HAP-1 (cell line): ENCODE results near the gene LZTS2.

Experiments
- DNase-seq, 2 experiments: peaks; one replicate each; pipeline ENCODE4 v3.0.0-alpha.2; 2016 to 2020; ENCODE audit warnings: low spot score in 2 of 2
- H3K27me3 ChIP-seq: fragments of 250-450 bp; sonication (Bioruptor Pico); 2 replicates; pipeline ENCODE4 v1.5.1; 2020; ENCODE audit warnings: low read depth, mild to moderate bottlenecking, moderate library complexity
- H3K36me3 ChIP-seq: fragments of 250-450 bp; sonication (Bioruptor Pico); replicated peaks from 2 replicates; pipeline ENCODE4 v1.5.1; 2020; ENCODE audit warnings: mild to moderate bottlenecking
- H3K4me1 ChIP-seq: fragments of 250-450 bp; sonication (Bioruptor Pico); 2 replicates; pipeline ENCODE4 v1.5.1; 2020; ENCODE audit warnings: mild to moderate bottlenecking
- H3K4me3 ChIP-seq: fragments of 250-450 bp; sonication (Bioruptor Pico); 2 replicates; pipeline ENCODE4 v1.5.1; 2020; ENCODE audit warnings: mild to moderate bottlenecking, moderate library complexity
- H3K9me3 ChIP-seq: fragments of 250-450 bp; sonication (Bioruptor Pico); 2 replicates; pipeline ENCODE4 v1.5.1; 2020; ENCODE audit warnings: mild to moderate bottlenecking, moderate library complexity
- in situ Hi-C: fragments of 300-500 bp; cut with MboI; formaldehyde crosslinking; loops from 3 replicates; pipeline ENCODE4 v1.14.3; 2020; ENCODE audit warnings: low sequenced_read_pairs, inconsistent platforms, mixed read lengths

LZTS2 gene

GRCh38 chr10:100983868-100984671 lies 15.5 kb upstream of the LZTS2 start:
- Histone ChIP-seq H3K4me1 (peaks cover 16% of the 10 kb centered on the region), H3K27me3 (no peaks in the 10 kb centered on the region), H3K36me3 (peaks cover 22% of the 10 kb centered on the region), H3K4me3 (no peak overlapping the region), H3K9me3 (0 out of 2 replicates have a peak, but pooled peaks cover 3% of the 10 kb centered on the region)
- in situ Hi-C loops = no loop called here
- DNase-seq = no peak

DNA sequence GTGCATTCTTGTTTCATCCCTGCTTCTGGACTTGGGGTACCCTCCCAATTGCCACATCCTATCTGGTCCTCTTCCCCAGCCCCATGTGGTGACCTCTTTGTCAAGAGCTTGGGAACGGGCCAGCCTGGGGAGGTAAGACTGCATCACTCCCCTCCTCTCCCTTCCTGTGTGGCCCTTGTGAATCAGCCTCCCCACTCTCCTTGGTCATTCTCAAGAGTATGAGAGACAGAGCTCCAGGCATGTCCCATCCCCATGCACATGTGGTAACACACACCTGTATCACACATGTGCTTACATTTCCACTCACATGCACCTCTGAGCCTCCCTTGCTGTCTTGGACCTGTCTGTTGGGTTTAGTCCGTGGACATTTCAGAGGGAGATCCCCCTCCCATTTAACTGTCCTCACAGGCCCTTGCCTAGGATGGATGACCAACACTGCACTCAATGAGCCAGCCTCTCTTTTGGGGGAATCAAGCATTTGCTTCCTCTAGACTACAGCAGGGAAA lies 14.9 kb upstream of the LZTS2 start:
- DNase-seq = no peak
- peaks cover 29% of the 10 kb centered on the region for H3K36me3 ChIP-seq
- H3K4me3 ChIP-seq = no peak overlapping the region
- H3K27me3 ChIP-seq = no peaks in the 10 kb centered on the region
- peaks cover 19% of the 10 kb centered on the region for H3K4me1 ChIP-seq
- H3K9me3 ChIP-seq = 0 out of 2 replicates have a peak, but pooled peaks cover 3% of the 10 kb centered on the region
- in situ Hi-C loops = no loop called here

GRCh38 chr10:100985336-100985735 lies 14.3 kb upstream of the LZTS2 start:
- Histone ChIP-seq H3K36me3 (peaks cover 35% of the 10 kb centered on the region), H3K4me3 (no peak overlapping the region), H3K4me1 (peaks cover 19% of the 10 kb centered on the region), H3K27me3 (no peaks in the 10 kb centered on the region), H3K9me3 (0 out of 2 replicates have a peak, but pooled peaks cover 3% of the 10 kb centered on the region)
- DNase-seq = no peak
- in situ Hi-C loops = no loop called here

DNA sequence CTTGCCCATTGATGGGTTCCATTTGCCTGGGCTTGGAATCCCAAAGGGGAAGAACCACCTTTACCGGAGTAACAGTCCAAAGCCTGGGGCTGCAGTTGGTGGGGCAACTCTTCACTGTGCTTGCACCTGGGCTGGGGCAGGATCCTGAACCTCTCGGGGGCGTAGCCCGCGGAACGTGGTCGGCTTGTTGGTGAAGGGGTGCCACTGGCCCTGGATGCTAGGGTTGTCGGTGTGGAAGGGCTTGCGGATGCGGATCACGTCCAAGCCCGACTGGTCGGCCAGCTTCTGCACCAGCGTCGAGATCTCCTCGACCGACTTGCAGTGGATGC lies 13.0 kb upstream of the LZTS2 start:
- in situ Hi-C loops = no loop called here
- Histone ChIP-seq H3K4me1 (peaks cover 19% of the 10 kb centered on the region), H3K27me3 (no peaks in the 10 kb centered on the region), H3K36me3 (peaks cover 35% of the 10 kb centered on the region), H3K9me3 (0 out of 2 replicates have a peak, but pooled peaks cover 3% of the 10 kb centered on the region), H3K4me3 (peak overlapping the region; percentile 94)
- DNase-seq = no peak

DNA sequence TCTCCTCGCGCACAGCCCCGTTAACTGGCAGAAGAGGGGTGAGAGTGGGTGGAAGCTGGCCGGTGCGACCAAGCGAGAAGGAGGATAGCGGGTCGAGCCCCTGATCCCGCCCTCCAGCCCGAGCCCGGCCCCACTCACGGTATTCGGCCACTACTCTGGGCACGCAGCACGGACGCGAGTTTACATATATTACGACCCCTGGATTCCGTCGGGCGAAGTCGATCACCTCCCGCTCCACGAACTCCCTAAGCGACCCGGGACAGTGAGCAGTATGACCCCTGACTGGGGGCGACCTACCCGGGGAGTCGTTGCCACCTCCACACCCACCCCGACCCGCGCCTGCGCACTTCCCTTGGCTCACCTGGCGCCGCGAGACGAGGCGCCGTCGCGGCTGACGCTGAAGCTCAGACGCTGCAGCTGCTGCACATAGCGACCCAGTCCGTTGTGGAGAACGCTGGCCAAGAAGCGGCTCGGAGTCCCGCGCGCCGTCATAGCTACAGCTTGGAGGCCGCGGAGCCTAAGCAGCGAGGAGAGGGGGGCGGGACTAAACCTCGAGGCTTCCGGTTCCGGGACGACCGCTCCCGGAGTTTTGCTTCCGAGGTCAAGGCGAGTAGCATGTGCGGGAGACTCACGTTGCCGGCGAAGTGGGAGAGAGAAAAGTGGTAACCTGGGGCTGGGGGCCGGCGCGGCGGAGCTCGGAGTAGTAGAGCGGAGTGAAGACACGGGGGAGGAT lies 12.5 kb upstream of the LZTS2 start, which contains the start of the genes MRPL43 and TWNK:
Gene MRPL43, minus strand, starts transcription at position 546 of the 733 bp plus-strand sequence. Its CDS starts 54 bp downstream, at position 492.
Gene TWNK, plus strand, starts transcription at position 592 of the 733 bp plus-strand sequence. CDS start 668 bp downstream, outside the sequence.
- peaks cover 35% of the 10 kb centered on the region for H3K36me3 ChIP-seq
- H3K27me3 ChIP-seq = no peaks in the 10 kb centered on the region
- H3K4me1 ChIP-seq = peaks cover 19% of the 10 kb centered on the region
- 0 out of 2 replicates have a peak, but pooled peaks cover 3% of the 10 kb centered on the region for H3K9me3 ChIP-seq
- in situ Hi-C loops = no loop called here
- H3K4me3 ChIP-seq = peak within 1 kb of the TSS; percentile 94
- peak; percentile 70 to 91 for DNase-seq

DNA sequence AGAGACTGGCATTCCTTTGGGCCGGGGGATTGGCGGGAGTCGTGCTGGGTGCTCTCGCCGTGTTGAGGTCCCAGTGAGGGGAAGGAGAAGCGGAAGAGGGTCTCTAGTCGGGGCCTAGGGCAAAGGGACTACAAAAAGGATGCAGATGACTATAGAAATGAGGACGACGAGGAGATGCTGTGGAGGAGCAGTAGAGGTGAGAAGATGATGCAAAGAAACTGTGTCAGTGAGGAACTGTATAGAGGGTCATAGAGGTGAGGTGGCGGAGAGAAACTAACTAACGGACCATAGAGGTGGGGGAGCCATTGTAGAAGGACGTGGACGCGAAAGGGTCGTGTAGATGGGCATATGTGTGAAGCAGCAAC lies 11.9 kb upstream of the LZTS2 start:
- peak overlapping the region; percentile 94 for H3K4me3 ChIP-seq
- H3K36me3 ChIP-seq = peaks cover 35% of the 10 kb centered on the region
- peaks cover 19% of the 10 kb centered on the region for H3K4me1 ChIP-seq
- 0 out of 2 replicates have a peak, but pooled peaks cover 3% of the 10 kb centered on the region for H3K9me3 ChIP-seq
- no peaks in the 10 kb centered on the region for H3K27me3 ChIP-seq
- in situ Hi-C loops = no loop called here
- DNase-seq = no peak

- Histone ChIP-seq H3K9me3 (0 out of 2 replicates have a peak, but pooled peaks cover 3% of the 10 kb centered on the region), H3K36me3 (peaks cover 40% of the 10 kb centered on the region), H3K4me1 (peaks cover 19% of the 10 kb centered on the region), H3K27me3 (no peaks in the 10 kb centered on the region), H3K4me3 (peak overlapping the region; percentile 94)
- in situ Hi-C loops = no loop called here
- no peak for DNase-seq
These were observed 11.4 kb upstream of the LZTS2 start for GRCh38 chr10:100988166-100988565.

- Histone ChIP-seq H3K4me3 (no peak overlapping the region), H3K27me3 (no peaks in the 10 kb centered on the region), H3K36me3 (peaks cover 49% of the 10 kb centered on the region), H3K4me1 (peaks cover 19% of the 10 kb centered on the region), H3K9me3 (0 out of 2 replicates have a peak, but pooled peaks cover 3% of the 10 kb centered on the region)
- in situ Hi-C loops = no loop called here
- DNase-seq = no peak
These were observed 10.5 kb upstream of the LZTS2 start for GRCh38 chr10:100989088-100989487.

DNA sequence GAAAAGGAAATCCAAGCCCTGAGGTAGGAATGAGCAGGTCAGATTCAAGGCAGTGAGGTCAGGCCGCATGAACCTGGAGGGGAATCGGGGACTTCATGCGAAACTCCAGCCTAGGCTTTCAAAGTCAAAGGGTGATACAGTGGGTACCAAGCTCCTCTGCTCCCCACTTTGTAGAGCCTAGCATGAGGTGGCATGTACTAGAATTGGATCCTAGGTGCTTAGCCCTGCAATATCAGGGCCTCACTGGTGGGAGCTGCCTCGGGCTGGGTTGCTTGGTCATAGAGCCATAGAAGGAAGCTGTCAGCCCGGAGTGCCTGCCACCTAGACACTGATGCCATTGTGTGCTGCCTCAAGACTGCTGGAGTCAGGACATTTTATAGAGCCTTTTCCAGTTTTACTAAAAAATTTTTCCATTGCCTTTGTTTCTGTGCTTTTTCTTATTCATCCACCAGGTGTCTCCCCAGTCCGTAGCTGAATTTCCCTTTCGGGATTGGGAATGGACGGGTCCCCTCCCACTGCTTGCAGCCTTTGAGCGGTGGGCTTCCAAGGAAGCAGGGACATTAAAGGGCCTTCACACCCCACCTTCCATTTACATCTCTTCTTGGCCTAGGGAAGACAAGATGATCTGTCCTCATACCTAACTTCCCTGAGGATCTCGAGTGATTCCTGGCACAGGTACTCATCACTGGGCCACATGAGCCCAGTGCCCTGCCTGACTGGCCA lies 5.5 kb upstream of the LZTS2 start:
- in situ Hi-C loops = no loop called here
- peak; percentile 61 to 63 for DNase-seq
- Histone ChIP-seq H3K4me1 (peaks cover 21% of the 10 kb centered on the region), H3K27me3 (no peaks in the 10 kb centered on the region), H3K36me3 (peaks cover 47% of the 10 kb centered on the region), H3K4me3 (no peak overlapping the region), H3K9me3 (no peaks in the 10 kb centered on the region)

- in situ Hi-C loops = no loop called here
- Histone ChIP-seq H3K9me3 (no peaks in the 10 kb centered on the region), H3K36me3 (peaks cover 37% of the 10 kb centered on the region), H3K27me3 (no peaks in the 10 kb centered on the region), H3K4me3 (no peak overlapping the region), H3K4me1 (peaks cover 19% of the 10 kb centered on the region)
- no peak for DNase-seq
These were observed 4.4 kb upstream of the LZTS2 start for GRCh38 chr10:100995181-100995580.

GRCh38 chr10:100996678-100997359 lies 2.8 kb upstream of the LZTS2 start:
- peak overlapping the region; percentile 74 for H3K4me3 ChIP-seq
- peaks cover 22% of the 10 kb centered on the region for H3K36me3 ChIP-seq
- no peaks in the 10 kb centered on the region for H3K9me3 ChIP-seq
- DNase-seq = peak; percentile 11 to 65
- no peaks in the 10 kb centered on the region for H3K27me3 ChIP-seq
- peaks cover 27% of the 10 kb centered on the region for H3K4me1 ChIP-seq
- in situ Hi-C loops = no loop called here

- Histone ChIP-seq H3K9me3 (no peaks in the 10 kb centered on the region), H3K36me3 (peaks cover 30% of the 10 kb centered on the region), H3K27me3 (no peaks in the 10 kb centered on the region), H3K4me3 (peak overlapping the region; percentile 74), H3K4me1 (peaks cover 27% of the 10 kb centered on the region)
- peak; percentile 66 to 90 for DNase-seq
- in situ Hi-C loops = no loop called here
These were observed 2.0 kb upstream of the LZTS2 start for GRCh38 chr10:100997360-100998182.
